Lower lobe of right lung (tissue), 2 donors: ENCODE measurements around the gene FOXN3. TPM values are rescaled to one million over a fixed set of nuclear protein-coding genes. Genes with fewer than 3 reads are reported as not detected.

Experiments
- ATAC-seq, 2 donors: fragments of 200-7000 bp; cut with Tn5 transposase; one replicate each; pipeline ENCODE4 v1.9.1; 2020 to 2022; ENCODE audit warnings: mild to moderate bottlenecking in 2 of 2, moderate library complexity in 2 of 2
- DNase-seq: peaks from one replicate; pipeline ENCODE4 v3.0.0-alpha.2; 2020
- H3K27ac ChIP-seq: fragments of 200-600 bp; one replicate; pipeline ENCODE4 v1.8.0; 2022
- H3K27me3 ChIP-seq: fragments of 200-600 bp; one replicate; pipeline ENCODE4 v1.8.0; 2022; ENCODE audit warnings: low read depth
- H3K36me3 ChIP-seq: fragments of 200-600 bp; one replicate; pipeline ENCODE4 v1.8.0; 2022; ENCODE audit warnings: mild to moderate bottlenecking
- H3K4me1 ChIP-seq: fragments of 200-600 bp; one replicate; pipeline ENCODE4 v1.8.0; 2022
- H3K4me3 ChIP-seq: fragments of 200-600 bp; one replicate; pipeline ENCODE4 v1.8.0; 2022; ENCODE audit warnings: mild to moderate bottlenecking
- H3K9me3 ChIP-seq: fragments of 200-600 bp; one replicate; pipeline ENCODE4 v1.8.0; 2022
- CTCF ChIP-seq: fragments of 200-600 bp; IDR thresholded peaks from one replicate; pipeline ENCODE4 v1.8.0; 2022; ENCODE audit warnings: antibody characterized with exemption, mild to moderate bottlenecking
- intact Hi-C: fragments of 100-400 bp; cut with DNase I; formaldehyde crosslinking; loops from one replicate; pipeline ENCODE4 v1.11.0; 2022
- total RNA-seq: library from RNA; stranded (reverse); fragmentation: NEBNext Ultra II Directional; extraction: Animal tissue kit (Norgen Biotek cat#: 25700); gene quantifications from one replicate; pipeline ENCODE4 v1.2.1, GENCODE V29; 2021
- donor health status: DM: no; HTN: yes; CAD: no; lungs with severe emphysema.

FOXN3 gene
- total RNA-seq, 1 donor from 2014 or later: 116 TPM

GRCh38 chr14:89142366-89142765 is 274.7 kb downstream of the FOXN3 start:
- Histone ChIP-seq H3K27ac (no peak overlapping the region), H3K36me3 (no peaks in the 10 kb centered on the region), H3K9me3 (no peaks in the 10 kb centered on the region), H3K27me3 (no peaks in the 10 kb centered on the region), H3K4me3 (no peak overlapping the region), H3K4me1 (peaks cover under 1% of the 10 kb centered on the region)
- TF ChIP-seq CTCF: no peak
- intact Hi-C loops: no loop called here
- ATAC-seq (no peak), DNase-seq (no peak)

DNA sequence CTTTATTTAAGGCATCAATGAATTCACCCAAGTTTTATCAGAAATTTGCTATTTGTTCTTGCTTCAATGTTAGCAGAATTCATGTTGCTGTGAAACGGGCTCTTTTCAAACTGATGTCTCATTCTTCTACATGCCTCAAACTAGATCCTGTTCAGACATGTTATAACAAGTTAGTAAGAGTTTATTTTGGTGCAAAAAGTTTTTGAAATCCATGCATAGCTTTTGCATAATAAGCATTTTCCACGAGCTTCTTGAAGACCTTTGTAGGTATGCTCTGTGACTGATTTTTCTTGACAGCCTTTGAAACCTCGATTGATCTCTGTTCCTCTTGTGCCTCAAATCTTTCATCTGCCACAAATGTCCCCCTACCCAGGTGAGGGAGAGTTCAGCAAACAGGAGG is 275.2 kb downstream of the FOXN3 start:
- no peak overlapping the region for H3K27ac ChIP-seq
- no peaks in the 10 kb centered on the region for H3K27me3 ChIP-seq
- TF ChIP-seq CTCF: no peak
- ATAC-seq: no peak
- H3K4me3 ChIP-seq: no peak overlapping the region
- no peaks in the 10 kb centered on the region for H3K36me3 ChIP-seq
- no peak for DNase-seq
- H3K9me3 ChIP-seq: no peaks in the 10 kb centered on the region
- peaks cover 4% of the 10 kb centered on the region for H3K4me1 ChIP-seq
- intact Hi-C loops: no loop called here

- TF ChIP-seq CTCF: no peak
- Histone ChIP-seq H3K27ac (no peak overlapping the region), H3K4me3 (no peak overlapping the region), H3K36me3 (no peaks in the 10 kb centered on the region), H3K9me3 (peaks cover 10% of the 10 kb centered on the region), H3K27me3 (no peaks in the 10 kb centered on the region), H3K4me1 (peaks cover 4% of the 10 kb centered on the region)
- ATAC-seq (no peak), DNase-seq (no peak)
- intact Hi-C loops: no loop called here
Observed at GRCh38 chr14:89140326-89140725, 276.7 kb downstream of the FOXN3 start.

- no peaks in the 10 kb centered on the region for H3K36me3 ChIP-seq
- H3K27ac ChIP-seq: no peak overlapping the region
- H3K27me3 ChIP-seq: no peaks in the 10 kb centered on the region
- peaks cover 4% of the 10 kb centered on the region for H3K4me1 ChIP-seq
- no peak overlapping the region for H3K4me3 ChIP-seq
- TF ChIP-seq CTCF: no peak
- ATAC-seq (peak in 1 of 2 donors; percentile 9), DNase-seq (no peak)
- H3K9me3 ChIP-seq: peaks cover 10% of the 10 kb centered on the region
- intact Hi-C loops: no loop called here
Observed at GRCh38 chr14:89139404-89140247, 277.4 kb downstream of the FOXN3 start.

- Histone ChIP-seq H3K27me3 (no peaks in the 10 kb centered on the region), H3K27ac (no peak overlapping the region), H3K36me3 (no peaks in the 10 kb centered on the region), H3K9me3 (peaks cover 10% of the 10 kb centered on the region), H3K4me3 (no peak overlapping the region), H3K4me1 (peaks cover 4% of the 10 kb centered on the region)
- ATAC-seq: no peak
- no peak for DNase-seq
- intact Hi-C loops: no loop called here
- TF ChIP-seq CTCF: no peak
Observed at GRCh38 chr14:89138846-89139245, 278.2 kb downstream of the FOXN3 start.
